CD4-positive, alpha-beta T cell treated with Interleukin-21 for 1 hour (primary cell): ENCODE measurements around the gene SPDYC.

ENCODE experiments used
- DNase-seq: peaks from one replicate; pipeline ENCODE4 v3.0.0-alpha.2; 2020

Gene SPDYC

GRCh38 chr11:65170058-65170534, at the start of gene SPDYC:
Gene SPDYC, plus strand, starts transcription at chr11:65170233. Its CDS starts 1,125 bp downstream, at chr11:65171358.
- no peak for DNase-seq

- DNase-seq, result no peak
Observed at GRCh38 chr11:65120831-65121230, 49.2 kb upstream of the SPDYC start.

- peak; percentile 51 for DNase-seq
Observed at GRCh38 chr11:65121447-65121864, 48.6 kb upstream of the SPDYC start.

- peak; percentile 99 for DNase-seq
Observed at GRCh38 chr11:65121865-65122696, 48.0 kb upstream of the SPDYC start, which contains the start of the genes FAU and MRPL49. Gene FAU, minus strand, starts transcription at chr11:65122134. Its CDS starts 321 bp downstream, at chr11:65121813. Gene MRPL49, plus strand, starts transcription at chr11:65122321. Its CDS starts 26 bp downstream, at chr11:65122347.

- DNase-seq, result no peak
Observed at GRCh38 chr11:65124480-65125196, 45.4 kb upstream of the SPDYC start.

- no peak for DNase-seq
Observed at GRCh38 chr11:65125197-65126056, 44.6 kb upstream of the SPDYC start.

- no peak for DNase-seq
Observed at GRCh38 chr11:65126624-65127274, 43.3 kb upstream of the SPDYC start.

GRCh38 chr11:65127473-65128181, 42.4 kb upstream of the SPDYC start:
- DNase-seq, result no peak

- DNase-seq, result no peak
Observed at GRCh38 chr11:65128182-65129145, 41.6 kb upstream of the SPDYC start.

GRCh38 chr11:65129649-65130441, 40.2 kb upstream of the SPDYC start:
- DNase-seq, result no peak

GRCh38 chr11:65130631-65131416, 39.2 kb upstream of the SPDYC start:
- DNase-seq, result no peak

- no peak for DNase-seq
Observed at GRCh38 chr11:65131417-65131776, 38.6 kb upstream of the SPDYC start.

GRCh38 chr11:65131895-65132237, 38.2 kb upstream of the SPDYC start:
- DNase-seq, result no peak

- DNase-seq, result no peak
Observed at GRCh38 chr11:65132238-65132987, 37.6 kb upstream of the SPDYC start.

- DNase-seq, result peak; percentile 55
Observed at GRCh38 chr11:65132988-65133700, 36.9 kb upstream of the SPDYC start.

- DNase-seq, result no peak
Observed at GRCh38 chr11:65133724-65134123, 36.3 kb upstream of the SPDYC start.

GRCh38 chr11:65134240-65134951, 35.6 kb upstream of the SPDYC start, which contains the start of gene SYVN1:
Gene SYVN1, minus strand, starts transcription at chr11:65134519. Its CDS starts 918 bp downstream, at chr11:65133601.
- peak; percentile 92 for DNase-seq
